ENCODE results near the gene GAL3ST2.

Gene GAL3ST2

GRCh38 chr2:241760301-241760771 is 16.3 kb upstream of the GAL3ST2 start:
- no peak for TF ChIP-seq CTCF (conservative IDR thresholded peaks at IDR 0.05; ENCODE audit: low read depth, low read length)
- H3K4me3 ChIP-seq (ENCODE audit: low read length) = no peak overlapping the region
- DNase-seq (ENCODE audit: low read depth) = no peak

GRCh38 chr2:241762321-241762932 is 14.2 kb upstream of the GAL3ST2 start:
- TF ChIP-seq CTCF (conservative IDR thresholded peaks at IDR 0.05; ENCODE audit: low read depth, low read length) = no peak
- no peak overlapping the region for H3K4me3 ChIP-seq (ENCODE audit: low read length)
- DNase-seq (ENCODE audit: low read depth) = no peak

GRCh38 chr2:241762933-241763369 is 13.7 kb upstream of the GAL3ST2 start:
- TF ChIP-seq CTCF (conservative IDR thresholded peaks at IDR 0.05; ENCODE audit: low read depth, low read length) = no peak
- no peak for DNase-seq (ENCODE audit: low read depth)
- H3K4me3 ChIP-seq (ENCODE audit: low read length) = no peak overlapping the region

- DNase-seq (ENCODE audit: low read depth) = no peak
- H3K4me3 ChIP-seq (ENCODE audit: low read length) = no peak overlapping the region
- no peak for TF ChIP-seq CTCF (conservative IDR thresholded peaks at IDR 0.05; ENCODE audit: low read depth, low read length)
These were observed 12.9 kb upstream of the GAL3ST2 start for GRCh38 chr2:241763551-241764274.

GRCh38 chr2:241764275-241765241 is 12.1 kb upstream of the GAL3ST2 start:
- TF ChIP-seq CTCF (conservative IDR thresholded peaks at IDR 0.05; ENCODE audit: low read depth, low read length) = no peak
- no peak for DNase-seq (ENCODE audit: low read depth)
- no peak overlapping the region for H3K4me3 ChIP-seq (ENCODE audit: low read length)

GRCh38 chr2:241767464-241768250 is 9.0 kb upstream of the GAL3ST2 start:
- TF ChIP-seq CTCF (conservative IDR thresholded peaks at IDR 0.05; ENCODE audit: low read depth, low read length) = no peak
- DNase-seq (ENCODE audit: low read depth) = no peak
- no peak overlapping the region for H3K4me3 ChIP-seq (ENCODE audit: low read length)

Measured in retinal pigment epithelial cell (primary cell).